Inferior parietal cortex (tissue), 1 donor: ENCODE results near the gene C5orf63.
"Not testable (repeated sequence)": the region's sequence is repeated elsewhere in the genome, so short reads cannot be mapped to it uniquely, and the experiment has no call there.

Experiments
- DNase-seq: peaks from one replicate; pipeline ENCODE4 v3.0.0-alpha.2; 2016; ENCODE audit errors: extremely low spot score

C5orf63 gene

DNA sequence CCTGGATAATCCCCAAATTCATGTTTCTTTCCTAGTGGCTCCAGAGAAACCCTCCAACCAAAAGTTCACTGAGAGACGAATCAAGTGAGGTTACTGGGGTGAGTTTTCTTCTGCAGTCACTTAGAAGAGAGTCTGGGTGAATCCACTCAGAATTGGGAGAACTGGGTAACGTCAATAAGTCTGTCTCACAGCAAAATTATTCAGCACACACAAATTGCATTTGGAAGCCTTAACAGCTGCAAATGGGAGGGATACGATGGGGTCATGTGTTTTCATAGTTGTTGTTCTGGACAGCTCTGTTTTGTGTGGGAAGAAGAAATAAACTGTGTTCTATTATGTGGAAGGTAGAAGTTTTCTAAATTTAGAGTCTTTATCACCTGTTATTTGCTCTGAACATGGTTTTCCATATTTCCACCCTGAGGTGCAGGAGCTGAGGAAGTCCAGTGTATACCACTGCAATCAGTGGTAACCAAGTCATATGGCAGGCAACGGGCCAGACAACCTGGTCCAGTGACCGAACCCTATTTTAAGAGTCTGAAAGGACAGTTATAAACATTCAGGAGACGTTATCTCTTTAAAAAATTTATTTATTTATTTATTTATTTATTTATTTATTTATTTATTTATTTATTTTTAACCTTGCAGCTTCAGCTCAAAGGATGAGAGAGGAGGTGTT is 64.9 kb downstream of the C5orf63 start:
- no peak for DNase-seq

- no peak for DNase-seq
Observed at GRCh38 chr5:127007522-127007921, 65.8 kb downstream of the C5orf63 start.

- no peak for DNase-seq
Observed at GRCh38 chr5:127006744-127007143, 66.6 kb downstream of the C5orf63 start.

- not testable (repeated sequence) for DNase-seq
Observed at GRCh38 chr5:127005282-127005681, 68.0 kb downstream of the C5orf63 start.

DNA sequence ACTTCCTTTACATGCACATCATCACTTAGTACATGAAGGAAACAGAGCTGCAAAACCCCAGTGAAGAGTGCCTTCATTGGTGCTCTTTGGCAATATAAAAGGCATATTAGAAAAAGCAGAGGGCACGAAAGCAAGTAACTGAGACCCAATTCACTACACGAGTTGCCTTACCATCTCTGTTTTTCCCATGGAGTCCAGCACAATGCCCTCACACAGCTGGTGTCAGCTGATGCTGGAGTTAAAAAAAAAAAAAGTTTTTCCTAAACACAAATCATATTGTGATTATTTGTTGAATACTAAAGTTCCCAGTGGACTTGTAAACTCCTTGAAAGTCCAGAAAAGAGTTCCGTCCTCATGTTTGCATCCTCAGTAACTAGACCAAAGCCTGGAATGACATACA is 68.6 kb downstream of the C5orf63 start:
- DNase-seq, result no peak

DNA sequence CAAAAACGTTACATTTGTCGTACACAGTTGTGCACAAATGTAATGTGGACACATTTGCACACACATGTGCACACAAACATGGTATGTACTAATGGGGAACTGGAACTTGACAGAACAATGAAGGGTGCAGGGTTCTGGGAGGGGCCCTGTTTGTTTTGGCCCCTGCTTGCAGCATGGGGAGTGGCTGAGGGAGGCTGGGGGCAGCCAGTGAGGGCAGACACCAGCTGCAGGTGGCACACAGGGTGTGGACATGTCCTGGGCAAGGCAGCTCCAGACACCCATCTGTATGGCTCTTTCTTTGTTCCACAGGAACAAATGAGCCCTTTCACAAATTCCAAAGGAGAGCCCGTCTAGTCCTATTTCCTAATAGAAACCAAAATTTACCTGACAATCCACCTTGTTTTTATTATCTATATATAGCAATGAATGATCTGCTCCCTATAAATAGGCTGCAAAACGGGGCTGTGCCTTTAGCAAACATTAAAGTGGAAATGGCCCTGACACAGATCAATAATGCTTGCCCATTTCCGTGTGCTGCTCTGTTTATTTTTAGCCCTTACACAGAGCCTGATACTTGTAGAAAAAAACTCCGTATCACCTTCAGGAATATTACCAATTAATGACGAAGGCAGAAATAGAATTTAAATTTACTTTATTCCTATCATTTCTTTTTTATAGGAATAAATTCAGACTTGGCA is 69.4 kb downstream of the C5orf63 start:
- no peak for DNase-seq

GRCh38 chr5:127002390-127002789 is 70.9 kb downstream of the C5orf63 start:
- no peak for DNase-seq

GRCh38 chr5:127001621-127002296 is 71.5 kb downstream of the C5orf63 start:
- no peak for DNase-seq
